Thyroid gland (tissue), 4 donors: Measurements from ENCODE around the gene SMIM41. TPM values are rescaled to one million over a fixed set of nuclear protein-coding genes. Genes with fewer than 3 reads are reported as not detected.

Experiments
- DNase-seq, 2 donors: peaks; one replicate each; pipeline ENCODE4 v3.0.0-alpha.2; 2019
- H3K27ac ChIP-seq, 3 donors: fragments of 200-600 bp; sonication (generic); 1 replicate in 2 of 3; 2 replicates in 1 of 3; pipeline ENCODE4 v1.5.1; 2016 to 2019; ENCODE audit warnings: mild to moderate bottlenecking in 1 of 3, moderate library complexity in 1 of 3
- H3K27me3 ChIP-seq: fragments of 200-600 bp; sonication (generic); one replicate; pipeline ENCODE4 v1.5.1; 2019
- H3K36me3 ChIP-seq, 2 donors: fragments of 200-600 bp; sonication (generic); one replicate each; pipeline ENCODE4 v1.5.1; 2016 to 2019
- H3K4me1 ChIP-seq, 2 donors: fragments of 200-600 bp; sonication (generic); one replicate each; pipeline ENCODE4 v1.5.1; 2017 to 2019
- H3K4me3 ChIP-seq, 3 donors: fragments of 200-600 bp; sonication (generic); replicated peaks in 1 of 3; 1 replicate in 2 of 3; 2 replicates in 1 of 3; pipeline ENCODE4 v1.5.1; 2016; ENCODE audit warnings: mild to moderate bottlenecking in 1 of 3
- H3K9me3 ChIP-seq: fragments of 200-600 bp; sonication (generic); one replicate; pipeline ENCODE4 v1.5.1; 2017
- CTCF ChIP-seq, 6 experiments: fragments of 200-600 bp in 3 of 6; fragments of 450-650 bp in 3 of 6; sonication (generic) in 3 of 6; IDR thresholded peaks; one replicate each; pipeline ENCODE4 v1.5.1; 2016 to 2019; ENCODE audit warnings: antibody characterized with exemption in 6 of 6, mild to moderate bottlenecking in 2 of 6, inconsistent platforms in 1 of 6, moderate library complexity in 1 of 6
- POLR2A ChIP-seq, 2 donors: fragments of 450-650 bp; IDR thresholded peaks; one replicate each; pipeline ENCODE4 v1.6.1; 2017; ENCODE audit warnings: antibody characterized with exemption in 2 of 2, mild to moderate bottlenecking in 2 of 2, moderate library complexity in 1 of 2
- WGBS, 2 donors: methylation state at CpG; one replicate each; pipeline ENCODE4 v1.1.5; 2017; 5-methylcytosine and 5-hydroxymethylcytosine counted together
- intact Hi-C: fragments of 100-400 bp; cut with DNase I; formaldehyde crosslinking; loops from one replicate; pipeline ENCODE4 v1.15.1; 2023
- total RNA-seq, 4 donors: library from RNA; depleted of rRNA; stranded (reverse); fragments of >200 nt; gene quantifications; one replicate each; pipeline ENCODE4 v1.2.3, GENCODE V29; 2016

The SMIM41 gene
- total RNA-seq, 4 donors from 2014 or later: 0.67 TPM; not detected in 3

GRCh38 chr12:52083638-52083996, 4.1 kb downstream of the SMIM41 start:
- Histone ChIP-seq H3K27ac (no peak overlapping the region), H3K9me3 (no peaks in the 10 kb centered on the region), H3K4me1 (peaks cover 8 to 24% of the 10 kb centered on the region in 2 donors), H3K27me3 (no peaks in the 10 kb centered on the region), H3K36me3 (no peaks in the 10 kb centered on the region), H3K4me3 (no peak overlapping the region)
- DNase-seq: no peak
- TF ChIP-seq CTCF (IDR thresholded peaks at IDR 0.05) (peak in 1 of 6 experiments; percentile 3), POLR2A (IDR thresholded peaks at IDR 0.05) (no peak)
- 0 to 11% methylated on average over 2 of the region's 2 CpGs for WGBS, 2 donors
- intact Hi-C loops: loop anchor here (2.0 kb wide), 1 partner anchor 59 kb away; no protein-coding TSS in a partner anchor

- 90% methylated on average over 9 of the region's 9 CpGs for WGBS, 2 donors
- no peaks in the 10 kb centered on the region for H3K36me3 ChIP-seq
- no peak for DNase-seq
- TF ChIP-seq POLR2A (IDR thresholded peaks at IDR 0.05) (no peak), CTCF (IDR thresholded peaks at IDR 0.05) (no peak)
- H3K27ac ChIP-seq: no peak overlapping the region
- no peaks in the 10 kb centered on the region for H3K27me3 ChIP-seq
- no peaks in the 10 kb centered on the region for H3K9me3 ChIP-seq
- H3K4me3 ChIP-seq: no peak overlapping the region
- peaks cover 8 to 24% of the 10 kb centered on the region in 2 donors for H3K4me1 ChIP-seq
- intact Hi-C loops: no loop called here
Observed at GRCh38 chr12:52084491-52085231, 5.2 kb downstream of the SMIM41 start.

DNA sequence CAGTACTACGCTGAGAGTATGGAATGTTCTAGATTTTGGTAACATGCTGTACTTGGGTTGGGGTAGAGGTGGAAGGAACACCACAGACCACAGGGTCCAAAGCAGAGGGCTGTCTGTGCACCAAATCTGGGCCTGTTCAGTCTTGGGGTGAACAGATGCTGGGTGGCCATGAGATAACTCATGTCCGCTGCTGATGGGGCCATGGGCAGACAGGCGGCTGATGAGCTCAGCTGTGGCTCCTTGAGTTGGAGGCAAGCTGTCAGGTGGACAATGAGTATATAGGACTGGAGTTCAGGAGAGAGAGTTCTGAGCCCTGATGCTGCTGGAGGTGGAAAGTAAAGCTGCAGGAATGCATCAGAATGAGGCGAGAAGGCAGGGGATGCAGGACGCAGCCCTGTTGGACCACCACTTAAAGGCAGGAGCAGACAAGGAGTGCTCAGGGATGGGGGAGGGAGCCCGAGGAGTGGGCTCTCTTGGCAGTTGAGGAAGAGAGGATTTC, 6.2 kb downstream of the SMIM41 start:
- no peak for DNase-seq
- H3K27ac ChIP-seq: no peak overlapping the region
- no peaks in the 10 kb centered on the region for H3K36me3 ChIP-seq
- no peak overlapping the region for H3K4me3 ChIP-seq
- H3K9me3 ChIP-seq: no peaks in the 10 kb centered on the region
- intact Hi-C loops: no loop called here
- H3K4me1 ChIP-seq: peaks cover 7 to 18% of the 10 kb centered on the region in 2 donors
- no peaks in the 10 kb centered on the region for H3K27me3 ChIP-seq
- WGBS, 2 donors: 89 to 92% methylated on average over 6 of the region's 6 CpGs
- TF ChIP-seq POLR2A (IDR thresholded peaks at IDR 0.05) (no peak), CTCF (IDR thresholded peaks at IDR 0.05) (no peak)

DNA sequence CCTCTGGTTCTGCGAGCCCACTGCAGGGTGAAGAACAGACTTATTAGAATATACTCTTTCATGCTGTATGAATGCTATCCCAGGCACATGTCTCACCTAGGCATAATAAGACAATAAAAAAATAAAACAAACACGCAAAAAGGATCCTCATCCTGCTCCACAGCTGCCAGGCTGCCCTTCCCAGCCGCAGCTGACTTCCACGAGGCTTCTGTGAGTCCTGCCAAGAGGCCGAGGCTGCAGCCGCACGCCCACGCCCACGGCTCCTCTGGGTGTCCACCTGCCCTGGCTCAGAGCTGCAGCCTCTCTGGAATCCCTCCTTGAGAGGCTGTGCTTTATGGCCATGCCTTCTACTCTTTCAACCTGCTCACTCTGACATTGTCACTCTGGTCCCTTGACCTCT, 6.9 kb downstream of the SMIM41 start:
- no peak overlapping the region for H3K4me3 ChIP-seq
- 29 to 39% methylated on average over 9 of the region's 9 CpGs for WGBS, 2 donors
- no peaks in the 10 kb centered on the region for H3K9me3 ChIP-seq
- no peaks in the 10 kb centered on the region for H3K27me3 ChIP-seq
- H3K36me3 ChIP-seq: no peaks in the 10 kb centered on the region
- H3K27ac ChIP-seq: no peak overlapping the region
- H3K4me1 ChIP-seq: peaks cover 5 to 14% of the 10 kb centered on the region in 2 donors
- intact Hi-C loops: no loop called here
- TF ChIP-seq POLR2A (IDR thresholded peaks at IDR 0.05): no peak
- peak; percentile 80 to 86 for DNase-seq

- Histone ChIP-seq H3K4me1 (peaks cover 8 to 10% of the 10 kb centered on the region in 2 donors), H3K27me3 (no peaks in the 10 kb centered on the region), H3K9me3 (no peaks in the 10 kb centered on the region), H3K27ac (no peak overlapping the region), H3K4me3 (no peak overlapping the region), H3K36me3 (no peaks in the 10 kb centered on the region)
- 73 to 78% methylated on average over 22 of the region's 22 CpGs for WGBS, 2 donors
- DNase-seq: no peak
- intact Hi-C loops: no loop called here
- no peak for TF ChIP-seq CTCF (IDR thresholded peaks at IDR 0.05)
- TF ChIP-seq POLR2A (IDR thresholded peaks at IDR 0.05): no peak
Observed at GRCh38 chr12:52086944-52087835, 7.7 kb downstream of the SMIM41 start.
